OCI-LY1 (cell line): ENCODE results near the gene IL18BP.

Experiments
- CTCF ChIP-seq: fragments of 200-600 bp; sonication (generic), shearing (Covaris generic); IDR thresholded peaks from 2 replicates; pipeline ENCODE4 v1.5.1; 2017; ENCODE audit warnings: mild to moderate bottlenecking, antibody characterized with exemption, low read length, moderate library complexity, mixed read lengths
- EZH2 ChIP-seq: fragments of 200-600 bp; sonication (generic), shearing (Covaris generic); IDR thresholded peaks from 2 replicates; pipeline ENCODE4 v1.8.0; 2017; ENCODE audit warnings: borderline replicate concordance, mixed run types, mild to moderate bottlenecking, antibody characterized with exemption, low read length, moderate library complexity, mixed read lengths

- peak; percentile 81 for TF ChIP-seq CTCF
- TF ChIP-seq EZH2, result no peak
These were observed 20.8 kb upstream of the IL18BP start for GRCh38 chr11:71977743-71978418.
